Esophagus squamous epithelium (tissue), 4 donors: ENCODE measurements around the gene IQCK.

Experiments used
- CTCF ChIP-seq, 6 experiments: fragments of 450-650 bp in 4 of 6; fragments of 200-600 bp in 2 of 6; sonication (generic) in 2 of 6; IDR thresholded peaks; one replicate each; pipeline ENCODE4 v1.5.1; 2016 to 2019; ENCODE audit warnings: antibody characterized with exemption in 6 of 6, mild to moderate bottlenecking in 4 of 6, moderate library complexity in 4 of 6
- POLR2A ChIP-seq, 4 donors: fragments of 450-650 bp; IDR thresholded peaks; one replicate each; pipeline ENCODE4 v1.6.1; 2017; ENCODE audit warnings: antibody characterized with exemption in 4 of 4, mild to moderate bottlenecking in 4 of 4, moderate library complexity in 3 of 4

- TF ChIP-seq POLR2A (IDR thresholded peaks at IDR 0.05), result no peak
- no peak for TF ChIP-seq CTCF (IDR thresholded peaks at IDR 0.05)
Measured at GRCh38 chr16:19857593-19858339, 139.7 kb downstream of the IQCK start.
